Activated naive CD8-positive, alpha-beta T cell treated with anti-CD3 and anti-CD28 coated beads, Interleukin-2, amount 50 U/mL, for 16 hours (primary cell): ENCODE measurements around the gene VAV3.
"Not testable (repeated sequence)": the region's sequence is repeated elsewhere in the genome, so short reads cannot be mapped to it uniquely, and the experiment has no call there.

ENCODE experiments used
- DNase-seq: peaks from one replicate; pipeline ENCODE4 v3.0.0-alpha.2; 2020; ENCODE audit warnings: low read depth, low spot score

VAV3 gene

DNA sequence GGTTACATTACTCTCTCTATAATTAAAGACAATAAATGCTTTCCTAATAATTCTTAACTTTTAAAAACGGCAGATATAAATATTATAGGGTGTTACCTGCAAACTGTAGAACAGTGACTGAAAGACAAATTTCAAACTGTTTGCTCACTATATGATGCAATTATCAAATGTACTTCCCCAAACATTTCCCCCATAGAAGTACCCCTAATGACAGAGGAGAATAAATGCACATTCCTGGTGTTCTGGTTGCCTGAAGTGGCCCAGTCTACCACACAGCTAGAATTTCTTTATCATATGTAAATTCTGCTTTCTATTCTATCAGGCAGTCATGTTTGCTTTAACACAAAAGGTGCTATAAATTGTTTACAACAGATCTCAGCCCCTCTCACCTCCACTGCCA lies 70.4 kb downstream of the VAV3 start:
- no peak for DNase-seq

DNA sequence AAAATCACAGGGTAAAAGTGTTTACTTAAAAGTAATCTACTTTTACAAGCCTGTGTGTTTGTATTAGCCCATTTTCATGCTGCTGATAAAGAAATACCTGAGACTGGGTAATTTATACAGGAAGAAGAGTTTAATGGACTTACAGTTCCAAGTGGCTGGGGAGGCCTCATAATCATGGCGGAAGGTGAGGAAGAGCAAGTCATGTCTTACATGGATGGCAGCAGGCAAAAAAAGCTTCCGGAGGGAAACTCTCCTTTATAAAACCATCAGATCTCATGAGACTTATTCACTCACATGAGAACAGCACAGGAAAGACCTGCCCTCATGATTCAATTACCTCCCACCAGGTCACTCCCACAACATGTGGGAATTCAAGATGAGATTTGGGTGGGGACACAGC lies 71.6 kb downstream of the VAV3 start:
- DNase-seq: not testable (repeated sequence)

DNA sequence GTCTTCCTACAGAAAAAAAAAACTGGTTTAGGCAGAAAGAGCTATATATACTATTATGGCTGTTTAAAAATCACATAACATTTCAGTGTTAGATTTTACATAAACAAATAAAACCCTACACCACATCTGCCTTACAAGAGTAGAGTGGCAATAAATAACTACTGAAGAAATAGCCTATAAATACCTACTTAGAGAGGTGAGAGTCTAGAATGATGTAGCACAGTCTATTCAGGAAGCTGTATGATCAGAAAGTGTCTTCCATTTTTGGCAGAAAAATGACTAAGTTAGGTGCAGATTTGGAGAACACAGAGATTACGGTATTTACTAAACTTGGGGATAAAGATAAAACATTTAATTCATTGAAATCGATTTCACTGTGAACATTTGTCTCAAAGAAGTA lies 75.5 kb downstream of the VAV3 start:
- DNase-seq: no peak

DNA sequence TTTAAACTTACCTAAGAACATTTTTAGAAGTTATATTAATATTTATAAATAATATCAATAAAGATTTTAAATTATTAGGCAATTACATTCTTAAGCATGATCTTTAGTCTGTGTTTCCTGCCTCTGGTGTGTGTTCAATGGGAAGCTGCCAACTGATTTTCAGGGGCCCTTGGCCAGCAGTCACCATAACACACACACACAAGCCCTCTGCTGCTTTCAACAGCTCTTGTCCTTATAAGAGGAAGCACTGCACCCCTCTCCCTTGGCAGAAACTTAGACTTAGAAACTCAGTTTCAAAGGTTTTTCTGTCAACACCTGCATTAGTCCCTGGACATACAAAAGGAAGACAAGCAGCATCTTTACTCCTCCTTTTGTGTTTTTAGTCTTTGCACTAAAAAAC lies 81.4 kb downstream of the VAV3 start:
- no peak for DNase-seq

DNA sequence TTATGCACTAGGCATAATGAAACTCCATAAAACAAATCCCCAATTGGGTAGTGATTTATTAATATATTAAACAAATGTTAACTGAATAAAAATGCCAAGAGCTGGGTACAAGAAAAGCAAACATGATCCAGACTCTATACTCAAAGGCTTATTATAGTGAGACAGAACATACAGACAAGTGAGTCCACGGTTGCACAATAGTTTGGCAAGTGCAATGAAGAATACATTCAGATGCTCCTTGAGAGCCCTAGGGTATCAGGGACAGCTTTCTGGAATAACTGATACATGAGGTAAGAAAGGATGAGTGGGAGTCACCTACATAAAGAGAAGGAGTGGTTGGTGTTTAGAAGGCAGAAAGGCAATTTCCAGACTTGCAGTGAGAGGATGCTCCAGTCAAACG lies 85.1 kb downstream of the VAV3 start:
- no peak for DNase-seq

DNA sequence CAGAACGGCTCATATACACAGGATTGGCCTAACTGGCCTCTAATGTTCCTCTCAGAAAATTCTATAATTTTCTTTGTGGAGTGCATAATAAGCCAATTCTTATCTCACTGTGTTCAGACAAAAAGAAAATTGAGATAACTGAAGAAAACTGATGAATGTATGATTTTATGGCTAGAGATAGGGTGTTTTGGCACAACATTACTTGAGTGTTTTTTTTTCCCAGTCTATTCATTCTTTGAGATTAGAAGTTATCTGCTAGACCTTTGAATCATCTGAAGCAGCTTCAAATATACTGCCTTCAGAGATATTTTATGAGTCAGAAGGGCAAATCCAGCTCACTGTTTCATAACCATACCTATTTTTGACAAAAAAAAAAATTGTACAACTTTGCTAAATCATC lies 85.6 kb downstream of the VAV3 start:
- no peak for DNase-seq

DNA sequence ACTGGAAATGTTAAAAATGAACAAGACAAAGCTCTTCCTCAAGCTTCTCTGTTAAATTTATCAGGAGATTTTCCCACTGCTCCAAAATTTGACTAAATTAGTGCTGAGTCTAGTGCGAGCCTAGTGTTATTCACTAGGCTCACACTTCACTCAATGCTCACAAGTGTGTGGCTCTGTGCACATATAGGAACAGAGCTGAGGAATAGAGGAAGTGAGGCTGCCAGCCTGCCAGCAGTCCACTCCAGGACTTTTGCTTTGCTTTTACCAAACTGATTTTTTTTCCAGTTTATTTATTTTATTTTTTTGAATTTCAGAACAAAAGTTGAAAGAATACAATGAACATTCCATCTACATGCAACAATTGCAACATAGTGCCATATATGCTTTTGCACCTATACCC lies 87.2 kb downstream of the VAV3 start:
- no peak for DNase-seq

DNA sequence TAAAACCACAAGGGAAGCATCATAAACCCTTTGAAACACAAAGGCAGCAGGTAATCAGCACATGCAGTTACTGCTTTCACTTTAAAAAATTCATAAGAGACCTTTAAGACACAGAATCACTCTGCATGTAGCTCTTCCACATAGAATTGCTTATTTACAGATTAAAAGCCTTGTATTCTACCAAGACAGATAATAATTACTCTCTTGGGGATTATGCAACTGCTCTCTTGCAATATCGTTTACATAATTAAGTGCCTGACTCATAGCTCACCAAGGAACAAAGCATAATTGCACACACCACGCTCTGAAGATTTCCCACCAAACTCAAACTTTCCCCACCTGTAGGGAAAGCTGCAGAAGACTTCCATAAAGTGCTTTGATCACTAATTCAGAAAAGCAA lies 87.9 kb downstream of the VAV3 start:
- no peak for DNase-seq

DNA sequence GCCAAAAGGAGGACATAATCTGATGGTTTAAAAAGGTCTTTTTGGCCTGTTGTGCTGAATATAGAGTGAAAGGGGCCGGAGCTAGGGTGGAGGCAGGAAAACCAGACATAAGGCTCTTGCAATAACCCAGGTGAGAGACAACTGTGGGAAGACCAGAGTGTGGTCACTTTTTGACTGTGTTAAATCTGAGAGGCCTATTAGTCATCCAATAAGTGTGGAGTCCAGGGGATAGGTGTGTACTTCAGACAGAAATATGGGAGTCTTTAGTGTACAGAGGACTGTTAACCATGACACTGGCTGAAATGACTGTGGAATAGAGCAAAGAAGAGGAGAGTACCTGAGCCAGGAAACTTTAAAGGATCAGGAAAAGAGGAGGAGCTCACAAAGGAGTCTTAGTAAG lies 89.3 kb downstream of the VAV3 start:
- DNase-seq: no peak

DNA sequence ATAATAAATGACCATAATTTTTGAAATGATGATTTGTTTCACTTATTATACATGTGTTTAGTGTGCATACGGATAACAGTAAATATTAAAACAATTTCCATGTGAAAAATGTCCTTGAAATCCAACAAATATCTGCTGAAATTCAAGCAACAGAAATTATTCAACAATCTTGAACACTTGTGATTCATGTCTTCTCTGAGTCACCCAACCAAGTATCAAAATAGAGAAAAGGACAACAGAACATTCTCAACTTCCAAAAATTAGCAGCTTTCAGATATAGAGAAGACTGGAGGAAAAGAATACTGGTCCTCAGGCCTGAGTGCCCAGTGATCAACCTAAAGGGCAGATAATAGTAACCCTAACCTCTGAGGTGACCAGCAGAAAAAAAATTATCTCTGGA lies 90.8 kb downstream of the VAV3 start:
- DNase-seq: no peak

DNA sequence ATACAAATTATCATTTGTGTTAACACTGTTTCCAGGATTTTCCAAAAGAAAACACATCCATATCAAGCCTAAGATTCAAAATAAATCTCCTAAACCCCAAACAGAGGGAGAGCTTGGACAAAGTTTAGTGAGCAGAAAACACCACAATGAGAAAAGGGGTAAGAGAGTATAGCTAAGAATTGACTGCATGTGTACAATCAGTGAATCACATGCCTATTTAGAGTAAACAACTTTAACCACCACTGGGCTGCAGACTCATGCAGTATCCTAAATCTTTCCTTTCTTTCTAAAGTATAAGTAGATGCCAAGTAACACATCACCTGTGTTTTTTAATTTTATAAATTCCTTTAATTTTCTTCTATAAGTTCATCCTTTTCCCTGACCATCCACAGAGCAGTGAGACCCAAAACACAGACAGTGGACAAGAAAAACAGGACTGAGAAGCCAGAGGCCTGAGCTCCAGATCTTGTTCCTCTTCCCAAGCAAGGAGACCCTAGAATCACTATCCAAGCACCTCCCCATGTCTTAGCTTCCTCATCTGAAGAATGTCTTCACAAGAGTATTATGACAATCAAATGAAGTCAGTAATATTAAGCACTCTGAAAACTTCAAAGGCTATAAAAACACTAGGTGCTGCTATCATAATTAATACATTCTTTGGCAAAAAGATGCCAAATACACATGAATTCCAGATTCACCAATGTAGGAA lies 93.1 kb downstream of the VAV3 start:
- no peak for DNase-seq

DNA sequence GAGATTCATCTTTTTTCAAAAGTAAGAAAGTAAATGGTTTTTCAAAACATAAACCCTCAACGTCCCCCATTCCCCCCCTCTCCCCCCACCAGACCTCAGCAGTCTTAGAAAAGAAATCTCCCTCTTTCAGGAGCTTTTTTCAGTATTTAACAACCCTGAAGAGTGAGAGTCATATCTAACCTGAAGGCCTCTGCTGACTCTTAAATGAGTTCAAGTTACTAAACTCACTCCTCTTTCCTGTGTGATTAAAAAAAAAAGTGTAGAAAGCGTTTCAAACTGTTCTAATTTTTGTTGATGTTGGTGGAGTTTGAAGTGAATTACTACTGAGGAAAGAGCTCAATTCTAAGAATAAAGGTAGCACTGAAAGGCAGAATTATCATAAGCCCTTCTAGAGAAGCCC lies 93.7 kb downstream of the VAV3 start:
- no peak for DNase-seq

DNA sequence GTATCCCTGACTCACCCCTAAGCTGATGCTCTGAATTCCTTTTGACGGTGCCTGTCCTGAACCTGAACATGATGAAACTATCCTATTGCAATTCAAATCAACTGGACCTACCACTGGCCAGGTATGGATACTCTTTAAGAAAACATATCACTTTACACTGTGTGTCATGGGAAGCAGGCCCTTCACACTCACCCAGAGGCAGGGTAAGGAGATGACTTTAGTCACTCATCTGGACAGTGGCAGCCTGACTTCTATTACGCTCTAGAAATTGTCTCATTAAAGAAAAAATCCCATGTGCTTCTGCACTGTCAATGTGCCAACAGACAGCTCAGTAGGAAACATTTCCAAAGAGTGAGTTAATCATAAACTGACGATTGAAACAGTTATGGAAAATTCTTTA lies 94.3 kb downstream of the VAV3 start:
- no peak for DNase-seq

DNA sequence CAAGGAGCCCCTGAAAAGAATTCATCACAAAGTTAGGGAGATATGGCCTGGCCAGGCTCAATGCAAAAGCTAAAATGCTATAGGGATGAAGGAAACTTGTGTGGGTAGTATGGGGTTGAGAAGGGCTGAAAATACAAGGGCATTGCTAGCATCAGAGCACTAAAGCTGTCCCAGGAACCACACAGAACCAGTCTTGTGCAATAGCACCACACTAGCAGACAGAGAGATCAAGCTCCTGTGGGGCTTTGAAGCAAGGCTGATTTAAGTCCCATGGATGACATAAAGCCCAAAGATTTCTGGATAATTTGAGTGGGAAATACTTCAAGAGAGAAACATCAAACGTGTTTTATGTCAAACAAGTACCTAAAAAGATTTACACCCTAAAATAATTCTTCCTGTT lies 97.1 kb downstream of the VAV3 start:
- no peak for DNase-seq

DNA sequence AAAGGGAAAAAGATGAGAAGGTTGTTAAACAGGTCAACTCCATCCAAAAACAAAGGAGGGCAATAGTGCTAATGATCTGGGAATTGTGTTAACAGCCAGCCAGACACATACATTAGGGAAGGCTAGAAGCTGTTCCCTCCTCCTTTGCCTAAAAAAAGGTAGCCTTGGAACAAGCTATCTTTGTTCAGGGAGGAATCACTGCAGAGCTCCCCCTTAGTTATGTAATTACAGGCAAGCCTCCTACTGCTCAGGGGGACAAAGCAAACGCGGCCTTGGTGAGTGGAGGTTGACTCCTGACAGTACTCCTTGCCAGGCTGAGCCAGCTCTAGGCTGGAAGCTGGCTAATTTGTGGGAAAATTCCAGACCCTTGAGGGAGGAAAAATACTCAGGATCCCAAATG lies 97.6 kb downstream of the VAV3 start:
- DNase-seq: no peak

DNA sequence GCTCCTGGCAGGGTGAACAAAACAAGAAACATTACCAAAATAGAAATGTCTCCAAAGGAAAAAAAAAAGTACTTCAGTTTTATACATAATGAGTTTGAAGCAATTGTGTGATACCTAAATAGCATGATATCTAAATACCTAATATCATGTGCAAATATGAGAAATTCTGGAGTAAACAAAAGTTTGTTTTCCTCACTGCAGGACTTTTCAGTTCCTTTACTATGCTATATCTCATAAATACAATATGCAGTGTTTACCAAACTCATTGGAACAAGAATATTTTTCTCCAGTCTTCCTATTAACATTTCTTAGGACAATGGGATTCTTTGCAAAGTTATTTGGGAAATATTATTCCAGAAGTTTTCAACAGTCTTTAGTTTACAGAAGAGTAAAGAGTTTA lies 98.1 kb downstream of the VAV3 start:
- no peak for DNase-seq

DNA sequence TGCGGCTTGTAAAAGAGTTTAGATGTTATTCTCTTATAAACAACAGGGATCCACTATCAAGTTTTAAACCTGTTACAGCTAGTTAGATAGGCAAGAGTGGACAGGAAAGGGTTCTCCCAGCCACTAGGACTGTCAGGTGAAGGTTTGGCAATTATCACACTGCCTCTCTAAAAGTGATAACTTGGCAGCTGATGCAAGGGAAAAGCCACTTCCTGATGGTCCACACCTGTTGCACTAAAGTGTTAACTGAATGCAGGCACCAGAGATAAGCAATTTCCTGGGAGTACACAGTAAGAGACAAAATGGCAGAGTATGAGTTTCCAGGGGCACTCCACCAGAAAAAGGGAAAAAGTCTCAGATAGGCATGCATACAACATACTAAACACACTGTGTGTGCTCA lies 99.4 kb downstream of the VAV3 start:
- DNase-seq: no peak

DNA sequence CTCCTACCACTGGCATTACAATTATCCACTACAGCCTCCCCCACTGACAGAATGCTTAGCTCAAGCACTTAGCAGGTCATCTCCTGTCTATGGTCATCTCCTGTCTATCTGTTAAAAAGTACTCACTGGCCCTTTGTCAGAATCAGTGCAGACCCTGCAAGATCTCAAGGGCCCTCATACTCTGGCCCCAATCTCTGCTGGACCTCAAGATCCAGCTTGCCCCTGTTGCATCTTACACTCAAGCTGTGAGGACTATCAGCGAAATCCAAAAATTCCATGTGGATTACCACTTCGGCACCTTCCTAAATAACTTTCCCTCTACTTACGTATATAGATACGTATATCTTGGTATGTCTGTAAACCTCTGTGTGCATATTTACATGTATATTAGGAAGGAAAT lies 101.6 kb downstream of the VAV3 start:
- DNase-seq: no peak

DNA sequence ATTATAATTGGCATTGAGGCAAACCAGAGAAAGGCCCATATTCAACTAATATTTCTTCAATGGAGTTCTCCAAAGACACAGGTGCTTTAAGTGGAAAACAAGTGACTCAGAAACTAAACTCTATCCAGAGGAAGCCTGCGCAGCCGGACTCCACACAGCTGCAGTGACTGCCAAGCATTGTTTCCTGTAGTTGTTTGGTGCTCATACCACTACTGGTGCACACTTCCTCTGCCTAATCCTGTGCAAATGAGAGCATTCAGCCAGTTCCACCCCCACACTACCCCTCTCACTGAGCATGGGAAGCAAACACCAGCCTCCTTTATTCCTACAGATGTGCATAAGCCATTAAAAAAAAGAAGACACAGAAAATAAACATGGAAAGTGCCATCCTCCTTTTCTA lies 102.9 kb downstream of the VAV3 start:
- no peak for DNase-seq

DNA sequence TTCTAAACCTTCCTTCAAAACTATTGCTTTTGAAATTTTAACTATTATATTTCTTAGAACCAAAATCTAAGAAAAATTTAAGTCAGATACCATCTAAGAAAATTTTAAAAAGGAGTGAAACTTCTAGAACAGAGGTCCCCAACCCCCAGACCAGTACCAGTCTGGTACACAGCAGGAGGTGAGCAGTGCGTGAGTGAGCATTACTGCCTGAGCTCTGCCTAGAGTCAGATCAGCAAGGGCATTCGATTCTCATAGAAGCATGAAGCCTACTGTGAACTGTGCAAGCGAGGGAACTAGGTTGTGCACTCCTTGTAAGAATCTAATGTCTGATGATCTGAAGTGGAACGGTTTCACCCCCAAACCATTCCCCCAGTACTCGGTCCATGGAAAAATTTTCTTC lies 106.7 kb downstream of the VAV3 start:
- DNase-seq: no peak

DNA sequence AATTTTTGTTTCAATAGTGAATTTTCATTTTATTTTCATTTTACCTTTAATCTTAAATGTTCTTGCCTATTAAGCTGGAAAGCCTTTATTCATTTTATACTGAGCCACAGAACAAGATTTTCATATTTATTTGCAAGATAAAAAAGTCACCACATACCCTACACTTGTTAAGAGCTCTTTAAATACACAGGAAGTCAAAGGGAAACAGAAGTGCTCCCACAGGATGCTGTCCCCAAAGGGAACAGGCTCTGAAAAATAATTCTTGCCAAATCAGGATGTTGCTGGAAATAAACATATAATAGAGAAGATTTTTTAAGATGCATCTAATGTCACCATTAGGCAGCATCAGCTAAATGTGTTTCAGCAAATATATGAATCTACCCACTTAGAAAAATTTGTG lies 113.6 kb downstream of the VAV3 start:
- DNase-seq: no peak

DNA sequence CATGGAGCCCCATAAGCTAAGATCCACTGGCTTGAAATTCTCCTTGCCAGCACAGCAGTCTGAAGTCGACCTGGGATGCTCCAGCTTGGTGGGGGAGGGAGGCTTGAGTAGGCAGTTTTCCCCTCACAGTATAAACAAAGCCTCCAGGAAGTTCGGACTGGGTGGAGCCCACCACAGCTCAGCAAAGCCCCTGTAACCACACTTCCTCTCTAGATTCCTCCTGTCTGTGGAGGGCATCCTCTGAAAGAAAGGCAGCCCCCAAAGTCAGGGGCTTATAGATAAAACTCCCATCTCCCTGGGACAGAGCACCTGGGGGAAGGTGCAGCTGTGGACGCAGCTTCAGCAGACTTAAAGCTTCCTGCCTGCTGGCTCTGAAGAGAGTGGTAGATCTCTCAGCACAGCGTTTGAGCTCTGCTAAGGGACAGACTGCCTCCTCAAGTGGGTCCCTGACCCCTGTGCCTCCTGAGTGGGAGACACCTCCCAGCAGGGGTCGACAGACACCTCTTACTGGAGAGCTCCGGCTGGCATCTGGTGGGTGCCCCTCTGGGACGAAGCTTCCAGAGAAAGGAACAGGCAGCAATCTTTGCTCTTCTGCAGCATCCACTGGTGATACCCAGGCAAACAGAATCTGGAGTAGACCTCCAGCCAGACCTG lies 120.3 kb downstream of the VAV3 start:
- not testable (repeated sequence) for DNase-seq

DNA sequence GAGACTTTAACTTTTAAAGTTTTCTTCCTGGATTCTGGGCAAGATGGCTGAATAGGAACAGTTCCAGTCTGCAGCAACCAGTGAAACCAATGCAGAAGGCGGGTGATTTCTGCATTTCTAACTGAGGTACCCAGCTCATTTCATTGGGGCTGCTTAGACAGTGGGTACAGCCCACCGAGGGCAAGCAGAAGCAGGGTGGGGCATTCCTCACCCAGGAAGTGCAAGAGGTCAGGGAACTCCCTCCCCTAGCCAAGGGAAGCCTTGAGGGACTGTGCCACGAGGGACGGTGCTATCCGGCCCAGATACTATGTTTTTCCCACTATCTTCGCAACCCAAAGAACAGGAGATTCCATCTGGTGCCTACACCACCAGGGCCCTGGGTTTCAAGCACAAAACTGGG lies 121.0 kb downstream of the VAV3 start:
- no peak for DNase-seq

DNA sequence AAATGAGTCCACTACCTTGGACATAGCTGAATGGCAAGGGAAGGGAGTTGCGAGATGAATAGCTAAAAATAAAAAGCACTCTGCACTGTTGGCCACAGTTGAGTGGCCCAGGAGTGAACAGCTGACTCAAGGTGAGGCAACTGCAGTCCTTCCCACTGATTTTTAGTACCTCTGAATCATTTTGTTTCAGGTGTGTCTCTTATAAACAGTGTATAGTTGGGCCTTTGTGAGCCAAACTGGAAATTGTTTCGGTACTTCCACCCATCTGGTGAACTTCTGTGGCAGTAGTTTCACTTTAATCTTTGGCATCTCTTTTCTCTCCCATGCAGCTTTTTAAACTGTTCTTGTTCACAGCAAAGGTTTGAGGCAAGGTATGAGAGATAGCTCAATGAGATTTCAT lies 122.7 kb downstream of the VAV3 start:
- DNase-seq: no peak
